GM12891 (cell line): Measurements from ENCODE around the gene TOR3A.

Experiments
- PAX5 ChIP-seq: IDR thresholded peaks from 2 replicates; pipeline ENCODE4 v1.6.1; 2011; ENCODE audit warnings: low read length, moderate library complexity, mild to moderate bottlenecking; ENCODE audit not compliant: insufficient read depth, severe bottlenecking
- POLR2A ChIP-seq: IDR thresholded peaks from 2 replicates; pipeline ENCODE4 v1.6.1; 2011; ENCODE audit warnings: low read depth, low read length, control low read depth
- POLR2AphosphoS5 ChIP-seq: IDR thresholded peaks from 2 replicates; pipeline ENCODE4 v1.6.1; 2011; ENCODE audit warnings: low read depth, low read length, control low read depth
- POU2F2 ChIP-seq: IDR thresholded peaks from 2 replicates; pipeline ENCODE4 v1.6.1; 2011; ENCODE audit warnings: low read depth, mild to moderate bottlenecking, control low read depth, low read length, moderate library complexity
- SPI1 ChIP-seq: IDR thresholded peaks from 2 replicates; pipeline ENCODE4 v1.6.1; 2011; ENCODE audit warnings: low read depth, low read length, control low read depth
- TAF1 ChIP-seq: IDR thresholded peaks from 2 replicates; pipeline ENCODE4 v1.6.1; 2011; ENCODE audit warnings: low read depth, low read length, control low read depth

GRCh38 chr1:179094818-179095217, 12.9 kb downstream of the TOR3A start:
- TF ChIP-seq POLR2A: no peak
- TF ChIP-seq POLR2AphosphoS5: no peak
- TF ChIP-seq PAX5: no peak
- no peak for TF ChIP-seq SPI1
- no peak for TF ChIP-seq TAF1
- no peak for TF ChIP-seq POU2F2
